HG03139 (cell line): Measurements from ENCODE around the gene KRTAP9-9.
"Not testable (repeated sequence)": the region's sequence is repeated elsewhere in the genome, so short reads cannot be mapped to it uniquely, and the experiment has no call there.

Experiments
- ATAC-seq: cut with Tn5 transposase; IDR thresholded peaks from one replicate; pipeline ENCODE4 v1.9.1; 2021; ENCODE audit not compliant: unreplicated experiment

KRTAP9-9 gene

GRCh38 chr17:41255381-41256290, at the start of gene KRTAP9-9:
KRTAP9-9 (plus strand) TSS chr17:41255384.
- not testable (repeated sequence) for ATAC-seq

- ATAC-seq, result no peak
Measured at GRCh38 chr17:41211845-41212466, 43.2 kb upstream of the KRTAP9-9 start.

- no peak for ATAC-seq
Measured at GRCh38 chr17:41212524-41213169, 42.5 kb upstream of the KRTAP9-9 start.

- no peak for ATAC-seq
Measured at GRCh38 chr17:41215681-41216080, 39.5 kb upstream of the KRTAP9-9 start.

- ATAC-seq, result no peak
Measured at GRCh38 chr17:41223821-41224220, 31.4 kb upstream of the KRTAP9-9 start.

GRCh38 chr17:41226051-41226450, 29.1 kb upstream of the KRTAP9-9 start:
- ATAC-seq, result no peak

GRCh38 chr17:41226598-41227095, 28.5 kb upstream of the KRTAP9-9 start, which contains the start of gene KRTAP9-2:
KRTAP9-2 (plus strand) TSS chr17:41226648; CDS start chr17:41226655, 7 bp downstream.
- not testable (repeated sequence) for ATAC-seq

- no peak for ATAC-seq
Measured at GRCh38 chr17:41230094-41230493, 25.1 kb upstream of the KRTAP9-9 start.

GRCh38 chr17:41231731-41232130, 23.5 kb upstream of the KRTAP9-9 start:
- no peak for ATAC-seq

GRCh38 chr17:41232399-41233105, 22.6 kb upstream of the KRTAP9-9 start, which contains the start of gene KRTAP9-3:
KRTAP9-3 (plus strand) TSS chr17:41232449; CDS start chr17:41232502, 53 bp downstream.
- not testable (repeated sequence) for ATAC-seq

- not testable (repeated sequence) for ATAC-seq
Measured at GRCh38 chr17:41237116-41237515, 18.1 kb upstream of the KRTAP9-9 start.

GRCh38 chr17:41237949-41238437, 17.2 kb upstream of the KRTAP9-9 start, which contains the start of gene KRTAP9-8:
KRTAP9-8 (plus strand) TSS chr17:41237999; CDS start chr17:41238052, 53 bp downstream.
- ATAC-seq, result not testable (repeated sequence)

- not testable (repeated sequence) for ATAC-seq
Measured at GRCh38 chr17:41246995-41247787, 8.0 kb upstream of the KRTAP9-9 start.

- not testable (repeated sequence) for ATAC-seq
Measured at GRCh38 chr17:41249637-41250240, 5.4 kb upstream of the KRTAP9-9 start, which contains the start of gene KRTAP9-4. KRTAP9-4 (plus strand) TSS chr17:41249687; CDS start chr17:41249721, 34 bp downstream.

- no peak for ATAC-seq
Measured at GRCh38 chr17:41251261-41251660, 3.9 kb upstream of the KRTAP9-9 start.

- ATAC-seq, result no peak
Measured at GRCh38 chr17:41254861-41255260, 323 bp upstream of the KRTAP9-9 start.

GRCh38 chr17:41256291-41256685, 1.1 kb downstream of the KRTAP9-9 start:
- ATAC-seq, result no peak

- no peak for ATAC-seq
Measured at GRCh38 chr17:41258406-41258805, 3.2 kb downstream of the KRTAP9-9 start.

GRCh38 chr17:41263212-41263611, 8.0 kb downstream of the KRTAP9-9 start:
- no peak for ATAC-seq
